ENCODE measurements around the gene CIB4.

CIB4 gene

DNA sequence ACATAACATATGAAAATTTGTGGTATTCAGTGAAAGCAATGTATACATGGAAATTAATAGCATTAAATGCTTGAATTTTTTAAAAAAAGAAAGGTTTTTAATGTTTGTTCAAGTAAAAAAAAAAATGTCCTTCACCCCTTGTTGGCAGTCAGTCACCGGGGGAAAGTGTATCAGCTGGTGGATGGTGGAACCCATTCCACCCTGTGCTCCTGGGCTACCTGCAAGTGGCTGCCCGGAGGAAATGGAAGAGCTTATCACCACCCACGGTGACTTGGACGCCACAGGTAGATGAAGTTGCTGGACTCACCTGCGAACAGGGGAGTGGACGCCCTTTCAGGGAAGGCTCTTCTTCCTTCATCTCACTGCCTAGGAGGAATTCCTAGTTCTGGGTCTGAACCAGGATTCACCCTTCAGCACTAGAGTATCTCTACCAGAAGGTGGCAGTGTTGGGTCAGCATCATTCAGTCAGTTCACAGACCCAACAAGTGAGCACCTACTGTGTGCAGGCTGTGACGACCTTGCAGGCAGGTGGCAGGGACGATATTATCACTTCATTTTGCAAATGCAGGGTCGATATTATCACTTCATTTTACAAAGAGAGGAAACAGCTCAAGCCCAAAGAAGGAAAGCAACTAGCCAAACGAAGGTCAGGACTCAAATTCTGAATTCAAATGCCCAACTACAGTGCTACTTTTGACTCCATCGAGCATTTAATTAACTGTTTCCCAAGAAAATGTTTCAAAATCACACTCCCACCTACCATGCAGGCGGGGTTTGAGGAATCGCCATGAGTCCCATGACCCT lies 35.8 kb downstream of the CIB4 start:
- peak; percentile 39 for DNase-seq

DNA sequence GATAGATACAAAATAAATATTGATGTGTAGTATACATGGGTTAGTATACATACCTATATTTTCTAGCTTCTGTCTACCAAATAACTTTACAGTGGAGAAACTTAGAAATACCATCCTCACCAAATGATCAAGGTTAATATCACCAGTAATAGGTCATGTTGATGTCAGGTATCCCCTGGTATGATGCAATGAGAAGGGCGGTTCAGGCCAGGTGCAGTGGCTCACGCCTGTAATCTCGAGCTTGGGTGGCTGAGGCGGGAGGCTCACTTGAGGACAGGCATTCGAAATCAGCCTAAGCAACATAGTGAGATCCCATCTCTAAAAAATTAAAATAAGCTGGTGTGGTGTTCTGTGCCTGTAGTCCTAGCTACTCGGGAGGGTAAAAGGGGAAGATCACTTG lies 38.6 kb downstream of the CIB4 start:
- DNase-seq, result no peak

- DNase-seq, result no peak
Observed at GRCh38 chr2:26599387-26599786, 41.8 kb downstream of the CIB4 start.

GRCh38 chr2:26598996-26599373 lies 42.2 kb downstream of the CIB4 start:
- no peak for DNase-seq

DNA sequence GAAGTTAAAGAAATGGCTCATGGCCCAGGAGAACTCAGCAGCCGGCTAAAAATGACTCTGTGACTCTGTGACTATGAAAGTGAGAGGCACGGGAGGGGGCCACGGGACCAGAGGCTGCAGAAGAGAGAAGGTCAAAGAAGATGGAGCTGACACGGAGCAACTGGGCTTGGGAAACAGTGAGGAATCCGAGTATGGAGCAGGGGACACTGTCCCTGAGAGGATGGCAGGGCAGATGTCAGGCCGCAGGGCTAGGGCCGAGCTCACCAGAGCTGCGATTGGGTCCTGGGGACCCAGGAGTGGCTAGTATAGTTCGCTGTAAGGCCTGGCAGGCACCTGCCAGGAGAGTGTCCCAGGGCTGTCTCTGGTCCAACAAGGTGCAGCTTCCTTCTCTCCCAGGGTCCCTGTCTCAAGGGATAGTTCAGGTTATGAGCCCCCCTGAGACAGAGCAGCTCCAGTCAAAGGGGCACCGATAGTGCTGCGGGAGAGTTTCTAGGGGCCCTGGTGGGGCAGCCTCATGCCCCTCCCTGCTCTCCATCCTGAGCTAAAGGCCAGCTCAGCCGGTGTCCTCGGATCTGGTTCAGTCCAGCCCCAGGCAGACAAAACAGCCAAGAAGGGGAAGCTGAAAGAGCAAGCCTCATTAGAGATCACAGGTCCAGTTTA lies 42.7 kb downstream of the CIB4 start:
- DNase-seq, result no peak

DNA sequence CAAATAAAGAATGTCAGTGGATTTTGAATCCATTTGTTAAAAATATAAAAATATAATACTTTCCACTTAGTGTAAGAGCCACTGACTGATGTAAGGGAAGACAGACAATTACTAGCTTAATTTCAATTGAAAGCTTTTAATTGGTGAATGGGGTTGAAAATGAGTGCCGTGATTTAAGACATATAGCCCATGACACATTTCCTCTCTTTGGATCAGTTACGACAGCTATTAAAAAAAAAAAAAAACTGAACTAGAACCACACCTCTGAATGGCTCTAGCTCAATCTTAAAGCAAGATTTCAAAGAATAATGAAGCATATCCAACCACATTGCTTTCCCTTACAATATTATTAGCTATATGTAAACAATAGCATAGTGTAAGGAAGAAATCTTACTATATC lies 44.0 kb downstream of the CIB4 start:
- no peak for DNase-seq

DNA sequence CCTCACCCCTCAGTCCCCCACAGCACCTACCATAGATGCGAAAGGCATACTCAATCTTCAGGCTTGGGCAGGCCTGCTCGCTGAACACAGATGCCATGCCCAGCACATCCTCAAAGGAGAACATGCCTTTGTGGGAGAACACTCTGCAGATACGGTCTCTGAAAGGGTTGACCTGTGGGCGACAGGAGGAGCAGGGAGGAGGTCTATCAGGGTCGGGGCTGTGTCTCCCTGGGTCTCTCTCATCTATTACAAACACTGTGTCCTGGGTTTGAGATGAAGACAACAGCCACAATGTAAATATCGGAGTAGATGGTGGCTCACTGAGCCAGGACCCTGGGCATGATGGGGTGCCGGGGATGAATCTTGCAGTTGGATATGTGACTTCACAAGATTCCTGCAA lies 46.0 kb downstream of the CIB4 start:
- DNase-seq, result no peak

DNA sequence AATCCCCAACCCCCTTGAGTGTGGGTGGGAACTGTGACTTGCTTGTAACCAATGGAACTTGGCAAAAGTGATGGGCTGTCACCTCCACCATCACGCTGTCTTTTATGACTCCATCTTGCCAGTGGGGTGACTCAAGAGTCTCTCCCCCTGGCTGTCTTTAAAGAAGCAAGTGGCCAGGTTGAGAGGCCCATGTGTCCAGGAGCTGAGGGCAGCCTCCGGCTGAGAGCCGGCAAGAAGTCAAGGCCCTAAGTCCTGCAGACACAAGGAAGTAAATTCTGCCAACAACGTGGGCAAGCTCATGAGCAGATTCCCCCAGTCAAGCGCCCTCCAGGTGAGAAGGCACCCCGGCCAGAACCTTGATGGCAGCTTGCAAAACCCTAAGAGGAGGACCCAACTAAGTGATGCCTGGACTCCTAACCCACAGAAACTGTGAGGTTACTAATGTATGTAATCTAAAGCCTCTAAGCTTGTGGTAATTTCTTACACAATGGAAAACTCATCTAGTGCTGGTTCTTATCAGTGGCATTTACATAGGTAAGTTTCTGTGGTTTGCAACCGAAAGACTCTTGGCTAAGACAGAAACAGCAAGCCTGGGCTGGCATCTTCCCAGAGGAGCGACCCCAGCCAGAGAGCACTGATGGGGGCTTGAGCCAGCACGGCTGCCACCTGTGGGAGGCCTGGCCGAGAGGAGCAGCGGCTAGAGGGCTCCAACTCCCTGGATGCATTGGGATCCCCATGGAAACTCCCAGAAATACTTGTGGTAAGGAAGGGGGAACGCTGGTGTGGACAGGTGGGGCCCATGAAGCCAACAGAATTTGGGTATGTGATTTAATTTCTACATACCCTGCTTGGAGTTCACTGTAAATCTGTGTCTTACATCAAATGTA lies 49.3 kb downstream of the CIB4 start:
- no peak for DNase-seq

GRCh38 chr2:26590980-26591618 lies 50.1 kb downstream of the CIB4 start:
- no peak for DNase-seq

GRCh38 chr2:26590508-26590907 lies 50.7 kb downstream of the CIB4 start:
- no peak for DNase-seq

DNA sequence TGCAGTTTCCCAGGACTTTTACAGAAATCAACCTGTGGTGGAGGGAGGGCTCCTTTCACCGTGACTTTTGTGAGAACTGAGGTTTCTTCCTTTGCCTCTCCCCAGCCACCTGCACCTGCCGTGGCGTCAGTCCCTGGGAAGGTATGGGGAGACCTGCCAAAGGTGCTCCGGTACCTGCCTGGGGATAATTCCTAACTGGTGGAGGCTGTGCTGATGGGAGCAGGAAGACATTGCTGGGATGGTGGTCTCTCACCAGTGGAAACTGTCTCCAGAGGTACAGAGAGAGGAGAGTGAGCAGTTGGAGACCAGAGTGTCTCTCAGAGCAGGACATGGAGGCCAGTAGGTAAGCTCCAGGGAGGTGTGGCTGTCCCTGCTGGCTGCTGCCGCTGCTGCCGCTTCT lies 52.6 kb downstream of the CIB4 start:
- DNase-seq, result no peak

GRCh38 chr2:26587994-26588393 lies 53.2 kb downstream of the CIB4 start:
- no peak for DNase-seq

DNA sequence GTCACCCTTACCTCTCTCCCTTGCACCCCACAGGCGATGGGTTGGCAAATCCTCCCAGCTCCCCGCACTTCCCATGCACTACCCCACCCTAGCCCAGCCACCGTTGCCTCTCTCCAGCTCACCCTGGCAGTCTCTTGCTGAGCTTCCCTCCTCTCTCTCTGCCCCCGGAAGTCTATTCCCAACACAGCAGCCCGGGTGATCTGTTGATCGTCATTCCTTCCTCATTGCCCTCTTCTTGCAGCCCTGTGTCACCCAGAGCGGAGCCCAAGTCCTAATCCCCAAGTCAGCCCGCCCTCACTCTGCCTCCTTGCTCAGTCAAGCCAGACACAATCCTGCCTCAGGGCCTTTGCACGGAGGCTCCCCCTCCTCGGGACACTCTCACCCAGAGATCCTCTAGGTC lies 55.2 kb downstream of the CIB4 start:
- no peak for DNase-seq

DNA sequence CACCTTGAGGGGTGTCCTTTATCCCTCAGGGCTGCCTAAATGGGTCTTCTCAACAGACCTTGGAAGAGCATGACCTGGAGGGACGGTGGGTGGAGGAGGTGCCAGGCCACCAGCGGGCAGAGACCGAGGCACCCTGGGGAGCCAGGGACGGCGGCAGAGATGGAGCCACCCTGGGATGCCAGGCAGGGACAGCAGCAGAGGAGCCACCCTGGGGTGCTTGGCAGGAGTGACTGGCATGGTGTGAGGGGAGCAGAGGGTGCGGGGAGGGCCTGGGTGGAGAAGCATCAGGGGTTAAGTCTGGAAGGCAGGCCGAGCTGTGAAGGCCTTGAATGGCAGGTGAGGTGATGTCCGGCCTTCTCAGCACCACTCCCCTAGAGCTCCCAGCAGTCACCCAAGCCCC lies 56.1 kb downstream of the CIB4 start:
- DNase-seq, result no peak

GRCh38 chr2:26584656-26585055 lies 56.5 kb downstream of the CIB4 start:
- DNase-seq, result no peak

- no peak for DNase-seq
Observed at GRCh38 chr2:26584191-26584590, 57.0 kb downstream of the CIB4 start.

DNA sequence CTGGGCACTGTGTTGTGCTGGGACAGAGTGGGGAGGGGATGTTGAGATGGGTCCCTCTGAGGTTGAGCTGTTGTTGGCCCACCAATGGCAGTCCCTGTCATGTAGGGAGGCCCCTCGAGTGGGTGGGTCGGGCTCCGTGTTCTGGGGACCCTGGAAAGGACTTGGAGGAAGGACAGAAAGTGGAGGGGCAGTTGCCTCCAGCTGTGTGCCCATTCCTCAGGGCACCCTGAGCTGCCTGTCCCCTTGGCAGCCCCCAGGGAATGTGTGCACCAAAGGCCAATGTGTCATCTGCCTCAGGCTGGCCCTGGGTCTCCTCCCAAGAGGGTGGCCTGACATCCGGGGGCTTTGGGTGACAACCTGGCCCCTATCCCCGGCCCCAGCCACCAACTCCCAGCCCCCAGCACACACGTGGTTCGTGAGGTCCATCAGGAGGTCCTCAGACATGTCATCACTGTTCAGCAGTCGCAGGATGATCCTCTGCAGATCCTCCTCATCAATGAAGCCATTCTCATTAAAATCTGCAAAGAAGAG lies 57.7 kb downstream of the CIB4 start:
- DNase-seq, result no peak

DNA sequence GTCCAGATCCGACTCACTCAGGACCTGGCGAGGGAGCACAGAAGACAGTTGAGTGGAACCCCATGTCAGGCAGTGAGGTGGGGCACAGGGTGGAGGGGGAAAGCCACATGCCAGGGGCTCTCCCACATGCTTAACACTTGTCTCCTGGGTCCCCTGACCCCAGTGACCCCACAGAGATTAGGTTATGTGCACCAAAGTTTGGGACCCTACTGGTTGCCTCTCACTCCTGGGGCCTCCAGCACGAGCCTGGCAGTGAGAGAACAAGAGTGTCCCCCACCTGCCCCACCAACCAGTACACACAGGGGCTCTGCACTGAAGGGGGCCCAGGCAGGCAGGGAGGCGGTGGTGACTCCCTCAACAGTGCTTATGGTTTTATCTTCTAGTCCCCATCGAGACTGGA lies 58.3 kb downstream of the CIB4 start:
- no peak for DNase-seq

GRCh38 chr2:26581991-26582842 lies 58.9 kb downstream of the CIB4 start:
- no peak for DNase-seq

- DNase-seq, result no peak
Observed at GRCh38 chr2:26581266-26581990, 59.7 kb downstream of the CIB4 start.

DNA sequence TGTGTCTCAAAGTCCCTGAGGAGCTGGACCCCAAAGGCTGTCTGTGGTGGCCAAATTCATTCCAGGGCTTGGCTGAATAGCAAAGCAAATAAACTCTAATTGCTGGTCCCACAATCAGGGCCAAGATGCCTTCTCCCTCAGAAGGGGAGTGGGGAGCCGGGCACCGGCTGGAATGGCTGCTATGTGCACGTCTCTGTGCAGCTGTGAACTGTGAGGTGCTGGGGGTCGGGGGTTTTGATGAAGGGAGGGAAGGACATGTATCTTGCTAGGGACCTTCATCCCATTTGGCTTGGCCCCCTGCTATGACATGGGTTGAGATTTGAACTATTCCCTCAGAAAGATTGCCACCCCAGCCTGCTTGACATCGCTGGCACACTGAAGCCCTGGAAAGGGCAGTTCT lies 60.4 kb downstream of the CIB4 start:
- DNase-seq, result no peak

Data from fibroblast of upper back skin (primary cell).